HG02588 (cell line): Measurements from ENCODE around the gene TENM4.
A peak's percentile ranks its signal among the peaks of the same experiment; 100 is the strongest.

ENCODE experiments used
- ATAC-seq: cut with Tn5 transposase; IDR thresholded peaks from one replicate; pipeline ENCODE4 v1.9.1; 2021; ENCODE audit warnings: mild to moderate bottlenecking, moderate library complexity; ENCODE audit not compliant: unreplicated experiment

TENM4 gene

DNA sequence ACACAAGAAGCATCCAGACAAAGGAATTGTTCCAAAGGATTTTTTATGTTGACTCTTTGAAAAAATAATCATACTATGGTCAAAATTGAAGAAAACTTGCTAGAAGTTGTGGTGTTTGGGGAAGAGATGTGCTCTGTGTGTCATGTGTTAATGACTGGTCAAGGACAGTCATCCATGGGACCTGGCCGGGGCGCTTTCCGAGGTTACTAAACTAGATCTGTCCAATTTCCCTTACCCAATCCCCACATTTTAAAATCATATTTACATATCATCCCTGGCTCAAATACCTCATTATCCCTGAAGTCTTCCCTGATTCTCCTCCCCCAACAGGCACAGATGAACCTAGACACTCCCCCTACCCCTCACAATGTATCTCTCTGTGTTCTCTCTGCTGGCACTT, 289.4 kb downstream of the TENM4 start:
- ATAC-seq: no peak

DNA sequence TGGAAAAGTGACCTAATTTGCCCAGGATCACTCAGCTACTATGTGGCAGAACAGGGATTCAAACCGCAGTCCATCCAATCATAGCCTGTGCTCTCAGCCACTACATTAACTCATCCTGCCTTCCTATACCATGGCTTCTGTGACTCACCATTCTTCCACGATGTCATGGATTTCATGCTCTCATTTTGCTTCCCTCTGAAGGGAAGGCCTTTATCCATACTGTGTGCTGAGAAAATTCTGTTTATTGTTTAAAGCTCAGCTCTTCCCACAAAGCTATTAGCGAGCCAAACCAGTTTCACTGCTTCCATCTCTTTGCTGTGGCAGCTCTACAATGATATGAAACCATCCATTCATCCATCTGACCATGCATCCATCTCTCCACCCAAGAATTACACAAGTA, 289.9 kb downstream of the TENM4 start:
- ATAC-seq: no peak

DNA sequence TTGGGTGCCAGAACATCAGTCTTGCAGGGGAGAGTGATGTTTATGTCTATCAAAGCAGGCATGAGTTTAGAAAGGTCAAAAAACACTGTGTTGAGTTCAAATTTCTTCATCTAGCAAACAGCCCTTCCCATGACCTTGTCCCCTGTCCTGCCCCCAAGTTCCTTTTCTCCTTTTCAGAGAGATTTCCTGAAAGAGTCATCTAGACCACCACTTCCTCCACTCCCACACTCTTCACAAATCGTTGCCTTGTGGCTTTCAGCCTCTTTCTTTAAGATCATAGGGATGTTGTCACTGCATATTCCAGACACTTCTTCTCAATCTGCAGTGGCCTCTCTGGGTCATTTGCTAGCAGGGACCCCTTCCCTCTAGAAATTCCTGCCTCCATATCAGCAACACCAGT, 290.5 kb downstream of the TENM4 start:
- ATAC-seq: no peak

DNA sequence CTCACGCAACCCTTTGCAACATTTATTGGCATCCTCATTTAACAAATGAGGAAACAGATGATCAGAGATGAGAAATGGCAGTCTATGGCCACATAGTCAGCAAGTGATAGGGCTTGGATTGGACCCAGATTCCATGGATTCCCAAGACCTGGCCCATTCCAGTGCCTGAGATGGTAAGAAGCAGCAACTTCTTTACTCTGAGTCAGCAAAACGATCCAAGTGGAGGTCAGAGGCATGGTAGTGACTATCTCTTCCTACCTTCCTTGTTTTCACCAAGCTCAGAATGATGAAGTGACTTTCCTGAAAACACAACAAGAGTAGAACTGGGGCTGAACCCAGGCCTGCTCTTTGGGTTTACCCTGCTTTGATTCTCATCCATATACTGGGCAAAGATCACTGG, 293.1 kb downstream of the TENM4 start:
- no peak for ATAC-seq

DNA sequence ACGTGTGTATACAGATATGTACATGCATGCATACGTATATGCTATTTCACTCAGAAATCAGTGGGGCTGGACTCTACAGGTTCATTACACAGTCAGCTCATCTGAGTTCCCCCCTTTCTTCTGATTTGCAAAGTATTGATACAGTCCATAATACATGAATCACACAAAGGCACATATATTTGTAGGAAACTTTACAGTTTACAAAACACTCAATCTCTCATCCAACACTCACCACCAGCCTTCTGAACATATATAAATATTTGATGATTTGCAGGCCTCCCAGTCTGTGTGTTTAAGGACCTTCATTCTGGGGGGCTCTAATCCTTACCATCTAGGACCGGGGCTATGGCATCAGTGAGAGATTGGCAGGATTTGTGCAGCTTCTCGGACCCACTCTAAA, 293.8 kb downstream of the TENM4 start:
- ATAC-seq: no peak

DNA sequence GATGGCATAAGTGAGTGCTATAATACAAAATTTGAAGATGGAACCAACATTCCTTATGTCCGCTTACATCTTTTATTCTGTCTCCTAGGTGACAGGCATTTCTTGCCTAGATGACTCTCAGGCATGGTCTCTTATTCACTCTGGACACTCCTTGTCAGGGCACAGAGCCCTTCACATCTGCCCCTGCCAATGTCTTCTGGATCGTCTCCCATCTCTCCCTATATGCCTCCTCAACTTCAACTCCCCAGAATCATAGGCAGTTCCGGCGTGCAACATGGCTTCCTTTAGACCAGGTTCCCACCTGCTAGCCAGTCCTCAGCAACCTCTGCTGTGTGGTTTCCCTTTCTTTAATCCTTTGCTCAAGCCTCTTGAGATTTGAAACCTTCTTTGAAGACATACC, 300.9 kb downstream of the TENM4 start:
- no peak for ATAC-seq

DNA sequence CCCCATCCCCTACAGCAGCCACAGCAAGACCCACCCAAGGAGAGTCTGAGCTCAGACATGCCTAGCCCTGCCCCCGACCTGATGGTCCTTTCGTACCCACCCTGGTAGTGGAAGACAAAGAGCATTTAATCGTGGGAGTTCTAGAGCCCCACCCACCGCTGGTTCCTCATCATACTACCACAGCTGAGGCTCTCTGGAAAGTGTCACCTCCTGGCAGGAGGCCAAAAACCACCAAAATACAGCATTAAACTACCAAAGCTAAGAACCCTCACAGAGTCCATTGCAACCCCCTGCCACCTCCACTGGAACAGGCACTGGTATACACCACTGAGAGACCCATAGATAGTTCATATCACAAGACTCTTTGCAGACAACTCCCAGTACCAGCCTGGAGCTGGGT, 311.1 kb downstream of the TENM4 start:
- no peak for ATAC-seq

DNA sequence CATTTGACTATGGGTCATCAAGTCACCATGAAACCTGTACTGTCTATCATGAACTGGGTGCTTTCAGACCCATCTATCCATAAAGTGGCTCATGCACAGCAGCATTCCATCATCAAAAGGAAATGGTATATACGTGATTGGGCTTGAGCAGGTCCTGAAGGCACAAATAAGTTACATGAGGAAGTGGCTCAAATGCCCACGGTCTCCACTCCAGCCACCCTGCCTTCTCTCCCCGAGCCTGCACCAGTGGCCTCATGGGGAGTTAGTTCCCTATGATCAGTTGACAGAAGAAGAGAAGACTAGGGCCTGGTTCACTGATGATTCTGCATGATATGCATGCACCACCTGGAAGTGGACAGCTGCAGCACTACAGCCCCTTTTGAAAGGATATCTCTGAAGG, 312.5 kb downstream of the TENM4 start:
- ATAC-seq: no peak

DNA sequence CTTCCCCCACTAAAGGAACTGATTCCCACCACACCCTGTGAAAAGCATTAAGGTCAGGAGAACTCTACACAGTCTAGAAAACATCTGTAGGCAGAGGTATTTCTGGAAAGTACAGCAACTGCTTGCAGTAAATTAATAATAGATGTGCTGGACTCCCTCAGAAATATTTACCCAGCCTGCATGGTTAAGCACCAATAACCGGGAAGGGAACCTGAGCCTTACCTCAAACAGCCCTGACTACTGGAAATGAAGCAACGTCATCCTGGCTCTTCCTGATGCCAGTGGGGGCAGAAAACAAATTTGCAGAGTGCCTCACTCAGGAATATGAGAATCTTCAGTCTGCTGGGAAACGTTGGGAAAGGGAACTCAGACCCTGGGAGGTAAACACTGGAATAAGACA, 318.1 kb downstream of the TENM4 start:
- no peak for ATAC-seq

DNA sequence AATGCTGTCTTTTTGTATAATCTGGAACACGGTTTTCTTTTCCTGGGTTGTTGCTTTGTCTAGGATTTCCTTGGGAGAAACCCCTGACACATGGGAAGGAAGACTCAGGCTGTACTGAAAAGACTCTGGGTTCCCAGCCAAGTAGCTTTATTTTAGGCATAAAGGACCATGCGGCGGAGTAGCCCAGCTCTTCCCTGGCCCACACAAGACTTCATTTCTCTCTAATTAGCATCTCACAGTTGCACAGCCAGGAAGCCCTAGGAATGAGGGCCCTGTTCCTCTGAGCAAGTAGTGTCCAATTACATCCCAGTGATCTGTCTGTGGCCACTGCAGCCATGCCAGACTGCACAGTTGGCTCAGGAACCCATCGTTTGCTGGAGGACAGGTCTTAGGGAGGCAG, 319.5 kb downstream of the TENM4 start:
- no peak for ATAC-seq

DNA sequence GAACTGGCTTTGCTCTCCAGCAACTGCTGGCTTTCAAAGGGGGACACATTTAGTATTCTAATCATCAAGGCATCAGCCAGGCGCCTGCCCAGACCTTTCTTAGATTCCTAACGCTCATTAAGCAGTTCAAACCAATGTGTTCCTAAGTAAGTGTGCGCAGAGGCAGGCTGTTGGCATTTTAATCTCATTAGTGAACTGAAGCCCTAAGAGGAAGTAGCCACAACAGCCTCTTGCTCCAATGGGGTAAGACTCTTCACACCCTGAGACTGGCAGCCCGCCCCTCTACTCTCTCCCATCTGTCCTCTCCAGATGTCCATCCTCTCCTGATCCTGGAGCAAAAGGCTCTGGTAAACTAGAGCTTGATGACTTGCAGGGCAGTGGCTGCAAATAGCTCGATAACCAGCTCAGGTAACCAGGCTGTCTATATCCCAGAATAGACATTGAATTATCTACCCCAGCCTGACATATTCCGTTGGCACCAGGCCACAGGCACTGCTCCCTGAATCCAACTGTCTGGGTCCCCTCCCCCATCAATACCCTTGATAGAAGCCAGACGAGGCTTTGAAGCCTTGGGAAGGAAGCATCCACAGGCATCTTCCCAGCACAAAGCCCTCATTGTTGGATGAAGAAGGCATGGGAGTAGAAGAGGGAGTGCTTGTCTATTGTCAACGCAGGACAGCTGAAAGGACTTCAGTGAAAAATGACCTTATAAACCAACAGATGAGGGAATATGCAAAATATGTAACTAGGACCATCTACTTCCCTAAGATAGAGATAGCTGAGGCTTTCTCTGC, 321.1 kb downstream of the TENM4 start:
- ATAC-seq: no peak

DNA sequence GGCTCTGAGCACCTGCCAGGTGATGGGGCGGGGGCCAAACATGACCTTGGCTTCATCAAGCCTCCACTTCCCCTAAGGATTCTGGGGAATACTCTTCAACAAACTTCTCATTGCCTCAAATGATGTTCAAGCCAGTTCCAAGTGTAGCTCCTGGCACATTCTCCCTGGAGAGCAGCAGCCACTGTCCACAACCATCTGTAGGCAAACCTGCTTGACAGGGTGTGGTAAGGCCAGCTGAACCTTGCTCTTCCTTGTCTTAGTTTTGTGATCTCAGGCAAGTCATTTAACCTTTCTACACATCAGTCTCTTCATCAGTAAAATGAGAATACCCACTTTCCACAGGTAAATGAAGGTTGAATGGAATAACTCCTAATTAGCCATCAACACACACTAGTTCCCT, 323.3 kb downstream of the TENM4 start:
- no peak for ATAC-seq

DNA sequence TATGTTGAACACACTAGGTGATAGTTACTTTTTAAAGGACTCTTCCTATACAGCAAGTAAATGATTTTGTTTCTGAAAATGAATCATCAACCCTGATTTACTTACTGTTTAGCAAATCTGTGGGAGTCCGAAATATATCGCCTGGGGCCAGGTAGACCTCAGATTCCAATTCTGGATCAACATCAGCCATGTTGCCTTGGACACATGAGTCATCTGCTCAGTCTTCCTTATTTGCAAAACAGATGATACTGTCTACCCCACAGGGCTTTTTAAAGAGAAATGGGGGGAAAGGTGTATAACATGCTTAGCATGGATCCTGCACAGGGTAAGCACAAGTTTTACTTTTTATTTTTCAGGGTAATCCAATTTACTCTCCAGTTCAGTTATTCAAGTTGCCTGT, 324.2 kb downstream of the TENM4 start:
- ATAC-seq: no peak

DNA sequence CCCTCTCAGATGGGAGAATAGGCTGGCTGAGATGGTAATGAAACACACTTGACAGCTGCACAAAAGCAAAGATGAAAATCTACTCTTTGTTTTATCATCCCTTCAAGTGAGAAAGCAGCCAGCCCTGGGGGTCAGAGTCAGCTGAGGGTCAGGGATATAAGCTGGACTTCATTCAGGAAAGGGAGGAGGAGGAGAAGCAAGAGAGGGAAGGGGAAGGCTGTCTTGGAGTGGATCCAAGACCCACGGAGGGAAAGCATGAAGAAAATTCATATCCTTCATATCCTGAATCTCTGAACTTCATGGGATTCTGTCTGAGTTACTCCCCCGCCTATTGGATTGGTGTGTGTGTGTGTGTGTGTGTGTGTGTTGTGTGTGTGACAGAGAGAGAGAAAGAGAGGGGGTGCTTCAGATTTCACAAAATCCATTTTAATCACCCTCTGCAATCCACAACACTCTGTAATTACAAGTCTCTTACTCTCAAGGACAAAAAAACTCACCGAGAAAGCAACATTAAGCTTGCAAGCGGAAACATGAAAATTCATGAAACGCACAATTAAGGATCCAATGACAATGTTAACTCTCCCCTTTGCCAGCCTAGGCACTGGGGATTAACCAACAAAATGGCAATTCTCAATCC, 327.7 kb downstream of the TENM4 start:
- ATAC-seq: no peak

DNA sequence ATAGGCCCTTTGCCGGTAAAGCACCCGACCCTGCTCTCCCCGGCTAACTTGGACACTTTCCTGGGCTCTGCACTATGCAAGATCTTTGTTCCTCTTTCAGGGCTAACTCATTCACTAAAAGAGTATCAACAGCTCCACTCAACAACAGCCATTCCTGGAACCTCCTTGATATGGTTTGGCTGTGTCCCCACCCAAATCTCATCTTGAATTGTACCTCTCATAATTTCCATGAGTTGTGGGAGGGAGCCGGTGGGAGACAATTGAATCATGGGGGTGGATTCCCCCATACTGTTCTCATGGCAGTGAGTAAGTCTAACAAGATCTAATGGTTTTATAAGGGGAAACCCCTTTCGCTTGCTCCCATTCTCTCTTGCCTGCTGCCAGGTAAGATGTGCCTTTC, 330.0 kb downstream of the TENM4 start:
- no peak for ATAC-seq

DNA sequence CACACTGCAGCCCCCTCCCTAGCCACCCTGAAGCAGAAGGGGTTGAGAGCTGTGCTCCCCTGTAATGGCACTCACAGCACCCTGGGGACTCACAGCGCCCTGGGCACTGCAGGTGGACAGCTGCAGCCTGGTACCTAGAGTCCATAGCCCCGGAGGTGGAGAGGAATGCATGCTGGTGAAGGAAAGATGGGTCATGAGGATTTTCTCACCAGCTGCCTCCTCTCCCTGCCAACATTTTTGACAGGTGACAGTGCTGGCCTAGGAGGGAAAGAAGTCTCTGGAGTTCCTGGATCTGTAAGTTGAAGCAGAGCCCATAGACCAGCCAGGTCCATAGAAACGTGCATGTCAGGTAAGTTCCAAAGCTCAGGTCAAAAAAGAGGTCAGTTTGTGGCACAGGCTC, 330.5 kb downstream of the TENM4 start:
- ATAC-seq: no peak

DNA sequence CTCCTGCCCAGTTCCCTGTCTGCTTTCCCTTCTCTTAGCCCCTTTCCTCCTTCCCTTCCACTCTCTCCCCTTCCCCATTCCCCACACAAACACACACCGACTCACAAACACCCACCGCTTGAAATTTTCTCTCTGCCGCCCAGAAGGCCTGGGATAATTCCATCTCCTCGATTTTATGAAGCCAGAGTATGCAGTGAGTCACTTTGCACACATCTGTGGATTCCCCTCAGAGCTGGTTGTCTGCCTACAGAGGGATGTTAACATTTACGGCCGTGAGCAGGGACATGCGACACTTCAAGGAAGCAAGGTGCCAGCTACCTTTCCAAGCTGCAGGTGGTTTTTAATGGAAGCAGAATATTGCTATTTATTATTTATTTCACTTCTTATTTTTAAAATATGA, 332.0 kb downstream of the TENM4 start:
- no peak for ATAC-seq

DNA sequence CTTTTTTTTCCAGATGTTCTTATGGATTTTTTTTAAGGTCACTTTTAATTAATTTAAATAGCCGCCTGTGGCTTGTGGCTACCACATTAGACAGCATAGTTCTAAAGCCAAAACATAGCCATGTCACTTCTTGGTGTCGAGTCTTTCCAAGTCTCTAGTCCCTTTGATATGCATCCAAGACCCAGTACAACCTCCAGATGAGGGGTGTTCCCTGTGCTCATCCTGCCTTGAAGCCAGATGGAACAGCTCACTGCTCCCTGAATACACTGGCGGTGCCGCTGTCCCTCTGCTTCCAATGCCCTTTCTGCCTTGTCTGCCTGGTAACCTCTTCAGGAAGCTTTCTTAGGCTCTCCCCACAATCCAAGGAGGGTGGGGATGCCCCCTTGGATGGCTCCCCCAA, 338.0 kb downstream of the TENM4 start:
- no peak for ATAC-seq

DNA sequence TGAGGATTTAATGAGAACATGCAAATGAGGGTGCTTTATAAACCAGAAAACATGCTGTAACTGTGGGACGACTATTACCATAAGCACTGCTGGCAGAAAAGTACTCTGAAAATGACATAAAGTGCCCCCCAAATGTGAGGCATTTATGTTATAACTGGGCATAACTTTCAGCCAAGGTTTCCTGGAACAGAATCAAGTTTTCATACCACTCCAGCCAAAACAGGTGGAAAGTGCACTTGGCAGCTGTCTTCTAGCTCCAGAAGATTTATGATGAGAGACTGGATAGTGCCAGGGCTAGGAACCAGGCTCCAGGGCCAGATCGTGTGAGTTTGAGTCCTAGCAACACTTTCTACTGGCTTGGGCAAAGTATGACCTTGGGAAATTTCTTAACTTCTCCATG, 339.2 kb downstream of the TENM4 start:
- ATAC-seq: no peak

DNA sequence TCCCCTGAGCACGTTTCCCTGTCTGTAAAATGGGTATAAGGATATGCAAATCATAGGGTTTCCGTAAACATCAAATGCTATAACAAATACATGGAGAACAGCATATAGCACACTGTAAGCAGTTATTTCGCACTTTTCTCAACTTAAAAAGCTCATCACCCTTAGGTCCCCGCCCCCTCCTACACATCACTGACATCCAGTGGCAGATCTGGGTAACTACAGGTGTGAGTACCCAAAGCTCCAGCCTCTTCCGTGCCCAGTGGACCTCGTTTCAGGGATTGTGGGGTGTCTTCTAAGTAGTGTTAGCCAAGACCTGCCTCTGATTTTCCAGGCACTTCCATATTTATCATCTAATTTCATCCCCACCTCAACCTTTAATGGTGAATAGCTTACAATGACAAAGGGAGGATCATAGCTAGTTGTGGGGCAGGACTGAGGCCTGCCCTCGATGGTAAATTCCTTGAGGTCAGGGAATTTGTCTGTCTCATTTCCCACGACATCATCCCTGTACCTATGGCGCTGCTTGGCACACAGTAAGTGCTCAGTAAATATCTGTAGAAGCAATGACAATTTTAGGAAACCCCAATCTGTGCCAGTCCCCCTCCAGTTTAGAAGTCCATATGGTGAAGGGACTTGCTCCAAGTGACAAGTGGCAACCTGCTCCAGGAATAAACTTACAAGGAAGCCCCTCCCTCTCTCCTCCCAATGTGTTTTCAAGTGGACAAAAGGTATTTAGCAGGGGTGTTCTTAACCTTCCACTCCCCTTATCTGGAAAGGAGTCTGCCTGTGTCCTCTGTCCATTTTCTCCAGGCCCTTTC, 340.5 kb downstream of the TENM4 start:
- ATAC-seq: peak; percentile 83

DNA sequence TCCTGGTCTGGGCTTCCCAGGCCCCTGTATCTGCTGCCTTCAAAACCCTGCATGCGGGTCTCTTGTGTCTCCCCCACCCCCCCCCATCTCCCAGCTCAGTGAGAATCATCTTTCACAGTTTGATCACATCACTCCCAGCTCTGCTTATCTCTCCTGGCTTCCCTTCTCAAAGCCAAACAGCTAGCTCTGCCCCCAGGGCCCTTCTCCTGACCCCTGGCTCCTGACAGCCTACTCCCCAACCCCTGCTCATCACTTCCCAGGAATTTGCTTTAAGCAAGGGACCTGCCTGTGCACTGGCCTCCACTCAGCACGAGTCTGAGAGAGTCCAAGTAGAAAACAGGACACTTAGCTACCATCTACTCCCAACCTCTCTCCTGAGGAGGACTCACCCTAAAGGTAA, 342.7 kb downstream of the TENM4 start:
- ATAC-seq: no peak
